Measurements from ENCODE around the gene MED4. TPM values are rescaled to one million over a fixed set of nuclear protein-coding genes. Genes with fewer than 3 reads are reported as not detected.

Gene MED4
- total and polyA plus RNA-seq, 2 of the 8 experiments (the other 6 are each of a cell fraction or from before 2014, with no cell fraction given) = 25.7 to 48.1 TPM

- Histone ChIP-seq H2BK20ac (ENCODE audit: low read length) (no peak overlapping the region), H3K36me3 (ENCODE audit: control insufficient read depth in 2 of 4, insufficient read depth in 4 of 4, low read length in 3 of 4) (peaks cover 7 to 20% (median 12%) of the 10 kb centered on the region in 4 experiments; a peak in 5 of 8 replicates), H4K20me1 (replicated peaks in 1 of 2; ENCODE audit: control insufficient read depth in 1 of 2, insufficient read depth in 2 of 2, low read length in 2 of 2) (peaks cover 0 to 3% of the 10 kb centered on the region in 2 experiments), H3K27ac (ENCODE audit: low read depth, low read length) (no peak overlapping the region), H2BK5ac (ENCODE audit: low read depth, low read length) (no peak overlapping the region), H3K56ac (replicated peaks; ENCODE audit: insufficient read length, low read depth, low read length) (no peak overlapping the region), H3K79me2 (ENCODE audit: control insufficient read depth in 1 of 2, insufficient read depth in 2 of 2, low read length in 2 of 2) (peaks cover 0 to 19% of the 10 kb centered on the region in 2 experiments; a peak in 3 of 4 replicates), H2AK5ac (ENCODE audit: low read depth, low read length) (no peak overlapping the region), H4K5ac (ENCODE audit: insufficient read length, low read depth, low read length) (no peak overlapping the region), H3K9ac (replicated peaks in 1 of 4; ENCODE audit: extremely low read depth in 1 of 4, low read depth in 3 of 4, low read length in 3 of 4) (no peak overlapping the region), H4K91ac (replicated peaks; ENCODE audit: insufficient read length, low read length) (no peak overlapping the region), H3K4me1 (replicated peaks in 1 of 4; ENCODE audit: control insufficient read depth in 3 of 4, insufficient read depth in 4 of 4, low read length in 3 of 4) (peaks cover 0 to 4% (median 2%) of the 10 kb centered on the region in 4 experiments; a peak in 3 of 7 replicates), H3K14ac (ENCODE audit: insufficient read length) (no peak overlapping the region), H3K23me2 (ENCODE audit: low read depth, low read length) (peaks cover 6% of the 10 kb centered on the region), H3K23ac (ENCODE audit: insufficient read length) (no peak overlapping the region), H2AFZ (ENCODE audit: low read length) (no peak overlapping the region), H3K79me1 (ENCODE audit: low read depth, low read length) (0 out of 2 replicates have a peak, but pooled peaks cover 2% of the 10 kb centered on the region), H3K4me2 (ENCODE audit: insufficient read depth in 1 of 2, low read depth in 2 of 2, low read length in 2 of 2) (no peak overlapping the region), H2BK12ac (ENCODE audit: low read depth, low read length) (no peak overlapping the region), H3K27me3 (replicated peaks in 1 of 4; ENCODE audit: control insufficient read depth in 3 of 4, extremely low read depth in 1 of 4, insufficient read depth in 3 of 4, low read length in 3 of 4) (no peaks in the 10 kb centered on the region), H3K4ac (replicated peaks; ENCODE audit: insufficient read length, low read depth, low read length) (no peak overlapping the region), H4K8ac (ENCODE audit: extremely low read depth, insufficient read depth, low read length) (no peak overlapping the region), H2BK15ac (ENCODE audit: low read length) (no peak overlapping the region), H2BK120ac (replicated peaks; ENCODE audit: low read depth, low read length) (no peak overlapping the region), H3K18ac (ENCODE audit: extremely low read depth, low read length) (no peak overlapping the region), H3K9me3 (ENCODE audit: insufficient read depth in 2 of 2, low read depth in 1 of 2, low read length in 1 of 2) (no peaks in the 10 kb centered on the region), H3K4me3 (ENCODE audit: extremely low read depth in 1 of 4, insufficient read depth in 2 of 4, low read depth in 3 of 4, low read length in 4 of 4) (no peak overlapping the region)
- CTCF ChIA-PET (ENCODE audit: partially characterized antibody) = interaction anchor here (0.6 kb wide), 1 partner anchor 90 kb away, joined by 3 read pairs; no protein-coding TSS in a partner anchor
- WGBS, 2 experiments (ENCODE audit: extremely low coverage in 1 of 2, insufficient coverage in 1 of 2, insufficient read length in 1 of 2, insufficient replicate concordance in 2 of 2, low coverage in 1 of 2, low lambda C conversion rate in 2 of 2, missing lambda C conversion rate in 1 of 2) = 84% methylated on average over 1 of the region's 1 CpG; no CpG with 5 or more reads in 1 of the 2 experiments
- no peak for FAIRE-seq
- POLR2A ChIA-PET (ENCODE audit: partially characterized antibody) = interaction anchor here (1.1 to 1.5 kb wide), 2 partner anchors 8 to 10 kb away, joined by 5 read pairs; no protein-coding TSS in a partner anchor
- no peak for DNase-seq (ENCODE audit: low read depth in 1 of 2, low spot score in 2 of 2)
- TF ChIP-seq KDM5A (IDR thresholded peaks at IDR 0.05; ENCODE audit: low read length) = no peak
- TF ChIP-seq E2F6 (IDR thresholded peaks at IDR 0.05) = no peak
- TF ChIP-seq RBBP5 (IDR thresholded peaks at IDR 0.05; ENCODE audit: borderline replicate concordance, low read depth, low read length) = no peak
- no peak for TF ChIP-seq ASH2L (IDR thresholded peaks at IDR 0.05; ENCODE audit: low read length)
These were observed 54.0 kb downstream of the MED4 start for GRCh38 chr13:48040896-48041295.
